Liver (tissue), 3 donors: ENCODE results near the gene KCTD19.

Source experiments
- CTCF ChIP-seq: fragments of 150-350 bp; IDR thresholded peaks from 2 replicates; pipeline ENCODE4 v1.5.1; 2017; ENCODE audit warnings: improper control_type of control experiment, low read depth, low read length; ENCODE audit not compliant: missing input control
- EGR1 ChIP-seq, 2 donors: IDR thresholded peaks; 2 replicates each; pipeline ENCODE4 v1.6.1; 2016 to 2018; ENCODE audit warnings: antibody characterized with exemption in 2 of 2, low read depth in 2 of 2
- GABPA ChIP-seq, 2 donors: IDR thresholded peaks in 1 of 2; conservative IDR thresholded peaks in 1 of 2; 2 replicates each; pipeline ENCODE4 v1.6.1; 2016; ENCODE audit warnings: antibody characterized with exemption in 2 of 2, mild to moderate bottlenecking in 1 of 2, moderate library complexity in 1 of 2
- JUND ChIP-seq, 2 donors: IDR thresholded peaks; 2 replicates each; pipeline ENCODE4 v1.6.1; 2016; ENCODE audit warnings: antibody characterized with exemption in 2 of 2
- SP1 ChIP-seq: IDR thresholded peaks from 2 replicates; pipeline ENCODE4 v1.6.1; 2018; ENCODE audit warnings: antibody characterized with exemption, mild to moderate bottlenecking
- TAF1 ChIP-seq: conservative IDR thresholded peaks from 2 replicates; pipeline ENCODE4 v1.6.1; 2016; ENCODE audit warnings: antibody characterized with exemption, mild to moderate bottlenecking
- donor health status: healthy.
- donor health status: healthy.

- TF ChIP-seq GABPA (IDR thresholded peaks at IDR 0.05 in 1 of 2, conservative IDR thresholded peaks at IDR 0.05 in 1 of 2) (no peak), CTCF (no peak), SP1 (no peak), TAF1 (no peak), EGR1 (IDR thresholded peaks at IDR 0.05; ENCODE audit: low read depth in 2 of 2) (no peak), JUND (IDR thresholded peaks at IDR 0.05) (no peak)
These were observed 42.5 kb downstream of the KCTD19 start for GRCh38 chr16:67283826-67284555.
